Pancreas (tissue), 10 donors: ENCODE data around the gene CHMP4A. TPM values are rescaled to one million over a fixed set of nuclear protein-coding genes. Genes with fewer than 3 reads are reported as not detected.

Experiments used
- ATAC-seq, 4 donors: fragments of 200-7000 bp; cut with Tn5 transposase; one replicate each; pipeline versions ENCODE4 v1.8.0 to v1.9.1; 2020; ENCODE audit warnings: mild to moderate bottlenecking in 4 of 4, moderate library complexity in 4 of 4
- DNase-seq, 6 donors: peaks; one replicate each; pipeline ENCODE4 v3.0.0-alpha.2; 2020
- FAIRE-seq: peaks from 2 replicates; lab custom pipeline; 2012; peaks lifted over from hg19 to GRCh38; lab: Jason Lieb, UNC
- H3K27ac ChIP-seq, 4 donors: fragments of 200-600 bp; sonication (generic); 1 replicate in 3 of 4; 2 replicates in 1 of 4; pipeline versions ENCODE4 v1.5.0 to v1.8.0; 2020
- H3K27me3 ChIP-seq, 4 donors: fragments of 200-600 bp; one replicate each; pipeline ENCODE4 v1.8.0; 2021
- H3K36me3 ChIP-seq, 3 donors: fragments of 200-600 bp; sonication (generic) in 1 of 3; one replicate each; pipeline versions ENCODE4 v1.5.0 to v1.8.0; 2020 to 2021
- H3K4me1 ChIP-seq, 3 donors: fragments of 200-600 bp; one replicate each; pipeline ENCODE4 v1.8.0; 2021
- H3K4me3 ChIP-seq, 4 donors: fragments of 200-600 bp; sonication (generic) in 2 of 4; one replicate each; pipeline versions ENCODE4 v1.5.0 to v1.8.0; 2020 to 2021
- H3K9me3 ChIP-seq, 4 donors: fragments of 200-600 bp; one replicate each; pipeline ENCODE4 v1.8.0; 2021
- WGBS, 2 donors: extraction: QIAGEN DNeasy Blood & Tissue Kit; methylation state at CpG; one replicate each; pipeline ENCODE4 v1.1.7; 2013; 5-methylcytosine and 5-hydroxymethylcytosine counted together
- intact Hi-C, 3 donors: fragments of 100-400 bp; cut with DNase I; formaldehyde crosslinking; loops; one replicate each; pipeline versions ENCODE4 v1.11.1 to v1.14.2; 2022
- polyA plus RNA-seq, 2 donors: library from polyadenylated mRNA; stranded (reverse); fragments of 200-250 nt; gene quantifications; one replicate each; pipeline ENCODE4 v1.2.3, GENCODE V29; 2013
- total RNA-seq, 6 donors: library from RNA; stranded (reverse); fragmentation: NEBNext Ultra II Directional in 4 of 6; extraction: Animal tissue kit (Norgen Biotek cat#: 25700) in 4 of 6; gene quantifications; one replicate each; pipeline versions ENCODE4 v1.2.1 to v1.2.4, GENCODE V29; 2021 to 2023
- TF ChIP-seq, protein P1 (sequence below), 4 donors: fragments of 200-600 bp; sonication (generic) in 3 of 4; IDR thresholded peaks; one replicate each; pipeline versions ENCODE4 v1.5.0 to v1.8.0; 2021; ENCODE audit warnings: antibody characterized with exemption in 4 of 4
- donor health status: healthy with polysubstance abuse.
- donor health status: DM: no; HTN: no; CAD: no; lungs with moderate emphysema.
- donor health status: DM: no; HTN: no; CAD: no.
- donor health status: control.
- donor health status: control.
- donor health status: Bipolar disorder and iron deficiency.
- donor health status: DM: yes; HTN: yes; CAD: no.
- donor health status: DM: no; HTN: no; CAD: no.
- donor health status: DM: no; HTN: no; CAD: no.
- donor health status: DM: yes; HTN: yes; CAD: no.

CHMP4A gene
- total and polyA plus RNA-seq, 8 donors, result 16.3 to 79.9 (median 23.5) TPM

DNA sequence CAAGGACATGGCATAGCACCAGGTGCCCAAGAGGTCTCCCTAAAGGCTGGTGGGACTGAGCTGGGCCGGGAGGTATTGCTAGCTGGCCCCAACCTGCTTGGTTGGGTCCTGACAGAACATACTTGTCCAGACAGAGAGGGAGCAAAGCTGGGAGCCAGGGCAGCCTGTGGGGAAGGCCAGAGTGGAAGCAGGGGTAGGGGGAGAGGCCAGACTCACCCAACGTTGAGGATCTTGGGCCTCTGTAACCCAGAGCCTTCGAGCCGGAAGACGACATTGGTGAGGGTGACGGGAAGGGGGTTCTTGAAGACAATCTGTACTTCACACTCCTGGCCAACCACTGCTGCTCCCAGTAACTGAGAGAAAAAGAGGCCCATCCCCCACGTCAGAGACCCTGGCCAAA, 40.6 kb upstream of the CHMP4A start:
- WGBS, 2 donors, result 77 to 84% methylated on average over 7 of the region's 7 CpGs

GRCh38 chr14:24252289-24253124, 39.2 kb upstream of the CHMP4A start:
- Histone ChIP-seq H3K27ac (no peak overlapping the region), H3K9me3 (no peaks in the 10 kb centered on the region), H3K4me1 (no peaks in the 10 kb centered on the region), H3K36me3 (no peaks in the 10 kb centered on the region), H3K4me3 (no peak overlapping the region), H3K27me3 (no peaks in the 10 kb centered on the region)
- ATAC-seq, result no peak
- DNase-seq, result peak in 1 of 6 donors; percentile 41
- intact Hi-C loops, result no loop called here
- TF ChIP-seq, protein P1, sequence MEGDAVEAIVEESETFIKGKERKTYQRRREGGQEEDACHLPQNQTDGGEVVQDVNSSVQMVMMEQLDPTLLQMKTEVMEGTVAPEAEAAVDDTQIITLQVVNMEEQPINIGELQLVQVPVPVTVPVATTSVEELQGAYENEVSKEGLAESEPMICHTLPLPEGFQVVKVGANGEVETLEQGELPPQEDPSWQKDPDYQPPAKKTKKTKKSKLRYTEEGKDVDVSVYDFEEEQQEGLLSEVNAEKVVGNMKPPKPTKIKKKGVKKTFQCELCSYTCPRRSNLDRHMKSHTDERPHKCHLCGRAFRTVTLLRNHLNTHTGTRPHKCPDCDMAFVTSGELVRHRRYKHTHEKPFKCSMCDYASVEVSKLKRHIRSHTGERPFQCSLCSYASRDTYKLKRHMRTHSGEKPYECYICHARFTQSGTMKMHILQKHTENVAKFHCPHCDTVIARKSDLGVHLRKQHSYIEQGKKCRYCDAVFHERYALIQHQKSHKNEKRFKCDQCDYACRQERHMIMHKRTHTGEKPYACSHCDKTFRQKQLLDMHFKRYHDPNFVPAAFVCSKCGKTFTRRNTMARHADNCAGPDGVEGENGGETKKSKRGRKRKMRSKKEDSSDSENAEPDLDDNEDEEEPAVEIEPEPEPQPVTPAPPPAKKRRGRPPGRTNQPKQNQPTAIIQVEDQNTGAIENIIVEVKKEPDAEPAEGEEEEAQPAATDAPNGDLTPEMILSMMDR (IDR thresholded peaks at IDR 0.05), result no peak
- no peak for FAIRE-seq
- WGBS, 2 donors, result 78 to 80% methylated on average over 11 of the region's 11 CpGs

More for the DNA sequence above, 40.6 kb upstream of the CHMP4A start:
- Histone ChIP-seq H3K27me3 (no peaks in the 10 kb centered on the region), H3K36me3 (no peaks in the 10 kb centered on the region), H3K4me3 (no peak overlapping the region), H3K9me3 (no peaks in the 10 kb centered on the region), H3K27ac (no peak overlapping the region), H3K4me1 (no peaks in the 10 kb centered on the region)
- FAIRE-seq (no peak), DNase-seq (peak in 1 of 6 donors; percentile 35), ATAC-seq (no peak)
- intact Hi-C loops, result no loop called here
- TF ChIP-seq, protein P1 (IDR thresholded peaks at IDR 0.05), result no peak

- H3K27me3 ChIP-seq, result no peaks in the 10 kb centered on the region
- TF ChIP-seq, protein P1 (IDR thresholded peaks at IDR 0.05), result no peak
- no peaks in the 10 kb centered on the region for H3K36me3 ChIP-seq
- peak in 1 of 6 donors; percentile 11 for DNase-seq
- no peak overlapping the region for H3K27ac ChIP-seq
- peak in 1 of 4 donors; percentile 69 for ATAC-seq
- no peaks in the 10 kb centered on the region for H3K9me3 ChIP-seq
- H3K4me1 ChIP-seq, result no peaks in the 10 kb centered on the region
- intact Hi-C loops, result no loop called here
- FAIRE-seq, result no peak
- WGBS, 2 donors, result 91 to 94% methylated on average over 1 of the region's 1 CpG
- H3K4me3 ChIP-seq, result no peak overlapping the region
Observed at GRCh38 chr14:24251880-24252288, 38.6 kb upstream of the CHMP4A start.

DNA sequence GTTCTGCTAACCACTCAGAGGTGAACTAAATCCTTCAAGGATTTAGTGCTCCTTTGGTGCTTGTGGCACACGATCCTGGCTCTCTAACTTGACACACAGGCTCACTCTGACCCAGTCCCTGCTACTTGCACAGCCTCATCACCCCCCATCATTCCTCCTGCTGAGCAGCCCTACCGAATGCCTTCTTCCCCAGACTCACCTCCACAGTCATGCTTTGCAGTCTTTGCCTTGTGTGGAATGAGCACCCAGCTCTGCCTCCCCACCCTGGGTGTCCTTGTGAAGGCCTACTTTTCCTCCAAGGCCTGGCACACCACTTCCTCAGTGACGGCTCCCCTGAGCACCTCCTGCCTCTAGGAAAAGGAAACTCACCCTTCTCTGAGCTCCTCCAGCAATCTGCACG, 37.1 kb upstream of the CHMP4A start:
- DNase-seq, result peak in 1 of 6 donors; percentile 18
- H3K4me1 ChIP-seq, result no peaks in the 10 kb centered on the region
- intact Hi-C loops, result no loop called here
- FAIRE-seq, result no peak
- no peaks in the 10 kb centered on the region for H3K27me3 ChIP-seq
- TF ChIP-seq, protein P1 (IDR thresholded peaks at IDR 0.05), result no peak
- H3K4me3 ChIP-seq, result no peak overlapping the region
- H3K9me3 ChIP-seq, result no peaks in the 10 kb centered on the region
- 53 to 70% methylated on average over 4 of the region's 4 CpGs for WGBS, 2 donors
- H3K27ac ChIP-seq, result no peak overlapping the region
- ATAC-seq, result no peak
- no peaks in the 10 kb centered on the region for H3K36me3 ChIP-seq
